Epithelial cell of esophagus (primary cell): ENCODE results near the gene ANKRD34A.

ENCODE experiments used
- DNase-seq: peaks from one replicate; pipeline ENCODE4 v3.0.0; 2010; ENCODE audit warnings: low read depth
- H3K4me3 ChIP-seq: 2 replicates; pipeline ENCODE4 v1.5.1; 2011; ENCODE audit warnings: mild to moderate bottlenecking, low read length, control low read depth
- CTCF ChIP-seq: IDR thresholded peaks from 2 replicates; pipeline ENCODE4 v1.5.1; 2011; ENCODE audit warnings: low read depth, mild to moderate bottlenecking, low read length, control low read depth, inconsistent platforms; ENCODE audit not compliant: insufficient read depth; ENCODE audit errors: missing control alignments

ANKRD34A gene

GRCh38 chr1:145965119-145965744 lies 857 bp upstream of the ANKRD34A start:
- no peak for DNase-seq
- no peak for TF ChIP-seq CTCF

GRCh38 chr1:145963265-145964019 lies 933 bp downstream of the ANKRD34A start:
- no peak for TF ChIP-seq CTCF
- H3K4me3 ChIP-seq: peak overlapping the region; percentile 73
- DNase-seq: peak; percentile 61

More at GRCh38 chr1:145965119-145965744, 857 bp upstream of the ANKRD34A start:
- H3K4me3 ChIP-seq: peak overlapping the region; percentile 73

- peak overlapping the region; percentile 52 for H3K4me3 ChIP-seq
- TF ChIP-seq CTCF: no peak
- peak; percentile 13 for DNase-seq
Observed at GRCh38 chr1:145962157-145963102, 1.9 kb downstream of the ANKRD34A start.

DNA sequence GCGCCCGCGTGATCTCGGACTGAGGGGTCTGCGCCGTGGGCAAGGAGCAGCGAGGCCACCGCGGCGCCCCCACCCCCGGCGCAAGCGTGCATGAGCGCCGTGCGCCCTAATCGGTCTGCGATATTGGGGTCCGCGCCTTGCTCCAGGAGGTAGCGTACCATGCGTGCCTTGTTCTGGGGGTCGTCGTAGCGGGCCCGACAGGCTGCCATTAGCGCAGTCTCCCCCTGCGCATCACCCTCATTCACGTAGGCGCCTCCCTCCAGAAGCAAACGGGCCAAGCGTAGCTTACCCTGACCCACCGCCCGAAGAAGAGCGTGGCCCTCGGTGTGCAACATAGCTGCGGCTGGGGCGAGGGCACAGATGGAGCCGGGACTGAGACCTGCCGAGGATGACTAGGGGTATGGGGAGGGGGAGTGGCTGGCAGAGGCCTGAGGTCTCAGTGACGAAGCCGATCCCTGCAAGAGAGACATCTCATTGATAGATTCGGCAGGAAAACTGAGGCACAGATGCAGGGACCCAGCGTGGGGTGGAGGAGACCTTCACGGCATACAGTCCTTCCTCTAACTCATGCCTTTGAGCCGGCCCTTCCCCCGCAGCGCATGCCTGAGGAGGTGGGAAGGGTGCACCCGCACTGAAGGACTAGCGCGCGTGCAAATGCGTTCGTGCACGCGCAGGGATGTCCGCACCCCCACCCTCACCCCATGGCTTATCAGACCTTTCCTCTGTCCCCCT lies 2.8 kb downstream of the ANKRD34A start:
- peak; percentile 16 for DNase-seq
- TF ChIP-seq CTCF: no peak
- H3K4me3 ChIP-seq: peak overlapping the region; percentile 52

GRCh38 chr1:145961109-145961424 lies 3.3 kb downstream of the ANKRD34A start:
- H3K4me3 ChIP-seq: peak overlapping the region; percentile 52
- no peak for TF ChIP-seq CTCF

DNA sequence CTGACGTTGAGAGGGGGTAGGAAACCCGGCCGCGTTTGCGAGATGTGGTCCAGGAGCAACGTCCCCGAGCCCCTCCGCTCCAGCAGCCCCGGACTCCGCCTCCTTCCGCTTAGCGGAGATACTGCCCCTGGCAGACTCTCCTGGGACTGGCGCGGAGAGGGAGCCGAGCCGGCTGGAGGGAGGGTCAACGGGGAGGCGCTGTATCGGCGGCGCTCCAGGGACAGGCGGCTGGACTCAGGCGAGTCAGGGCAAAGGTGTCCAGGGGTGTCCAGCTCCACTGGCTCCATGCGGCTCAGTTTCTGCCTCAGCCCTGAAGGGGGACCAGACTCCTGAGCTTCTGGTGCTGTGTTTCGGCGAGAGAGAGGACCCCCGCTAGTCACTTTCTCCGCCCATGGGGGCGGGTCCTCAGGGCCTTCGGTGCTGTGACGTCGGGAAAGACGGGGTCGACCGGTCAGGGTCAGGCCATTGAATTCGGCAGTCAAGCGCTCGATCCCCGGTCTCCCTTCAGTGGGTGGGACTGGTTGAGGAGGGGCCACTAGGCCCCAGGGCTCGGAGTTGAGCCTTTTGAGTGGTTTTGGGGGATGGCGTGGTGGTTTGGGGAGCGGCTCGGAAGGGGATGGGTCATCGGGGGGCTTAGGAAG lies 3.8 kb downstream of the ANKRD34A start:
- no peak for TF ChIP-seq CTCF
- H3K4me3 ChIP-seq: peak overlapping the region; percentile 52
- peak; percentile 46 for DNase-seq

More at GRCh38 chr1:145961109-145961424, 3.3 kb downstream of the ANKRD34A start:
- DNase-seq: no peak
